ACHN (cell line): Measurements from ENCODE around the gene PLXNA2.

ENCODE experiments used
- DNase-seq: peaks from one replicate; pipeline ENCODE4 v3.0.0-alpha.2; 2015
- in situ Hi-C: cut with HindIII; loops from 2 replicates; pipeline ENCODE4 v1.10.0; 2017; ENCODE audit warnings: low sequenced_read_pairs, low pct_ligation_motif_present, low pct_unique_long_range_greater_than_20kb

PLXNA2 gene

DNA sequence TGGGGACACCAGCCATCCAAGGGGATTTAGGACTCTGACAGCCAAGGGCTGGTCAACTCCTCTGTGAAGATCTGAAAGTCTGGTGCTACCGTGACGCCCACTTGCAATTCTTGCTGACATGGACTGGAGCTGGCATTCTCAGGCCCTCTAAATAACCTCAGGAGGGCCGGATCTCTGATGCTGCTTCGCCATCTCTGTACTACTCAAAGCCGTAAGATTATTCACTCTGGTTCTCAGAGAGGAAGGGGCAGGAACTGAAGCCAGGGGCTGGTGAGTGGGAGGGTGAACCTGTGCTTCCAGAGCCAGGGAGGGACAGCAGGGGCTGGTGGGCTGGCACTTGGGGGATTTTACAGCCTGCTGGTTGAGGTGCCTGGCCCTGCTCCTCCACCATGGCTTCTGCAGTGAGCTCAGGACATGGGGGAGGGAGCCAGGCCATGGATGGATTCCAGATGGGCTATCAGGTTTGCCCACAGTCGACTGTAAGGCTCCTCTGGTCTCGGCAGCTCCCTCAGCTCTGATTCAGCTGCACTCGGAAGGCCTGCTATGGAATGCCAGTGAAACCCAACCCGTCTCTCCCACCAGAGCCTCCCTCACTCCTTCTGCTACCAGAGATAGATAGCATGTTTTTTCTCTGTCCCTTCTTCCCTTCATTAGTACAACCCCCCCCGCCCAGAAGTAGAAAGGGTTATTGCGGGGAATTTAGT lies 84.5 kb downstream of the PLXNA2 start:
- in situ Hi-C loops = no loop called here
- no peak for DNase-seq

DNA sequence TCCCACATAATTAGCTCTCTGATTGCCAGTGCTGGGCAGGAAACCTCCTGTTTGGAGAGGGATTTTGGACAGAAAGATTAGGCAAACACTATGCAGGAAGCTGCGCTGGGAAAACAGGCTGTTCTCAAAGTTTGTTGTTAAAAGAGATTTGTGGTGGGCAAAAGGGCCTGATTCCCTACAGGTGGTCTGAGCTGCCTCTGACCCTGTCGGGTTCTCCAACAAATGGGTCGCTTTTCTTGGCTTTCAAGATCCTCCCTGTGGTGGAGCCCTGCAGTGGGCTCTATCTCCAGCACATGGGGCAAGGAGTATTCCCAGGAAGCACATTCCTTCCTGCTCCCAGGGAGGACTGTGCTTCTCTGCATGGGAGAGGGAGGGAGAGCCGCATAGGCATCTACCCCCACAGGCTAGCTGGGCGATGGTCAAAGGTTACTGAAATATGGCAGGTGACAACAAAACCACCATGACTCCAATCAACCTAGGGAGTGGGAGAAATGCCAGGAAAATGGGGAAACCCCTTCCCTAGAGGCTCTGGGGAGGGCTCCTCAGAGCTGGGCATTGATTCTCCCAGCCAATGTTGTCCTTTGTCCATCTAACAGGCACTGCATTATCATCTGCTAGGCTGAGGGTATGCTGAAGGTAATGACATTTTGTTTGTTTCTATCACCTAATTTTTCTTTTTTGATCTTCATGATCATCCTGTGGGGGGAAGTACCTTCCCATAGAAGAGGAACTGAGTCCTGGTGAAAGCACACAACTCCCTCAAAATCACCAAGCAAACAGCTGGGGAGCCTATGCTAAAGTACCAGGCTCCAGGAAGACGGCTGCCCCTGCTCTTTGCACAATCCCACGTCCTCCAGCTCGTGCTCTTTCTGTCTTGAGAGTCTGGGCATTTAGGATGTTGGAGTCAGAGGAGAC lies 85.3 kb downstream of the PLXNA2 start:
- in situ Hi-C loops = no loop called here
- no peak for DNase-seq

DNA sequence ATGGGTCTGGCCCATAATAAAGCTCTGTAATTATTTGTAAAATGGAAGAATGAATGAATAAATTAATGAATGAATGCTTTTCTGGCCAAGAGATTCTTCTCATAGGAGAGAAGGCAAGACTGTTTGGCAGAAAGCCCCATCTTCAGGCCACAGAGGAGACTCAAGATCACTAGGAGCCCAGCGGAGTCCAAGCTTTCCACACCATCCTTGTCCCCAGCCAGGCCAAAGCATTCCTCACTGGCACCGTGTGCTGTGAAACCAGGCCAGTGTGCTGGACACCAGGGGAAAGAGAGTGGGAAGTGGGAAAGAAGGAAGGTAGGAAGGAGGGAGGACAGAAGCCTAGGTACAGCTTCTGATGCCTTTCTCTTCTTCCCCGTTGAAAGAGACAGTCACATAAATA lies 86.4 kb downstream of the PLXNA2 start:
- in situ Hi-C loops = no loop called here
- DNase-seq = no peak

DNA sequence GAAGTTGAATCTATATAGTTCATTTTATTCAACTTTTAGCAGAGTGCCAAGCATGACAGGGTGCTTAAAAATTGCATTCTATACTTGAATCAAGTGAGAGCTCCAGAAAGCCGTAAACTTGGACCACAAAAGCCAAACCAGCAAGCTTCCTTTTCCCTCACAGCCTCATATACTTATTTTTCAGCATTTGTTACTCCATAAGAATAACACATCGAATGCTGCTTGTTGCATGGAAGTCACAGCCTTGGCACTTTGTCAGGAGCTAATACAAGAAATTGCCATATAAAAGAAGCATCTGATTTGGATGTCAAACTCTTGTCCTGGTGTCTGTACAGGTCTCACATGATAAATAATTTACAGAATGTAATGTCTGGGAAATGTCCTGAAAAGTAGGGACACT lies 87.4 kb downstream of the PLXNA2 start:
- DNase-seq = no peak
- in situ Hi-C loops = no loop called here

DNA sequence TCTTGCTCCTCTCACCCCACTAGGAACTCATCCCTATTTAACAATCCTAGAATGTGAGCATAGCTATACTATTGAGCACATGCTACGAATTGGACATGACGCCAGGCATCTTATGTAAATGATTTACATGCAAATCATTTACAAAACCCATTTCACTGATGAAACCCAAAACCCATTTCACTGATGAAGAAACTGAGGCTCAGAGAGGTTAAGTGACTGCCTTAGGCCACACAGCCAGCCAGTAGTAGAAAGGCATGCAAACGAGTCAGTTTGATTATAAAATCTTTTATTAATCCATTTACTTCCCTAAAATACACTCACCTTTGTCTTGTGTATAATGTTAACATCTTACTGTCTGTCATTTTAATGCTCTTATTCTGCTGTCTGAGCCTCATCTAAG lies 87.9 kb downstream of the PLXNA2 start:
- in situ Hi-C loops = no loop called here
- no peak for DNase-seq

DNA sequence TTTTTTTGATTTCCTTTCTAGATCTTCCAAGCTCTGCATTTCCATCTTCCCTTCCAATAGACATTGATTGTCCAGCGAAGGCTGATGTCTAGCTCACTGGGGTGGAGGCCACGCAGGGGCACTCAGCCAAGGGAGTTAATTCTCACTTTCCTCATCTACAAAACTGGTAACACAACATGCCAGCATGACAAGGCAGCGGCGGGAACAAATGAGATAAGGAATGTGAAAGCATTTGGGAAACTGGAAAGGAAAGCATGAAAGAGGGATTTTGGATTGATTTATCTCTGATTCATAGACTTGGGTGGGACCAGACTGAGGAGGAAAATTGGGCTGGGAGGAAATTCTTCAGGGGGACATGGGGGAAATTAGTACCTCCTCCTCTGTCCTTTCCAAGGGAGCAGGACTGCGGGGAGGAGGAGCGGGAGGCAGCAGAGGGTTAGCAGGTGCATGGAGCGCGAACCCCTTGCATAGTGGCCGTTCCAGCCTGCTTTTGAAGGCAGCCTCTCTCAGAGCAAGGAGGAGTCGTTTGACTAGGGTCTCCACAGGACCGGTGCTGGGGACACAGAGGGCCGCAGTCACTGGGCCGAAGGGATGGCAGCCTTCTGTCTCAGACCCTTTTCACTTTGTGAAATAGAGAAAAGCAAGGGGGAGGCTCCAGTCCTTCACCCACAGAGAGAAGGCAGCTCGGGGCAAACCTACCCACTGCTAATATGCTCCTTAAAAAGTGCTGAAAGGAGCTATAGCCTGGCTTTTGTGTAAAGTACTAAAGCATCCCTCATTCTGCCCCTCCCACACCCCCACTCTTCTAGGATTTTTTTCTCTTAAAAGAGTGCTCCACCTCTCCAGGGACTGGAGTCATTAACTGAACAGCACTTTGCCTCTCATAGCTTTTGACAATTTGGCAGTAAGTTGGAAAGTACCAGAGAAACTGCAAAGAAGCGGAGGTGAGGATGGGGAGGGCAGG lies 89.2 kb downstream of the PLXNA2 start:
- in situ Hi-C loops = no loop called here
- no peak for DNase-seq

DNA sequence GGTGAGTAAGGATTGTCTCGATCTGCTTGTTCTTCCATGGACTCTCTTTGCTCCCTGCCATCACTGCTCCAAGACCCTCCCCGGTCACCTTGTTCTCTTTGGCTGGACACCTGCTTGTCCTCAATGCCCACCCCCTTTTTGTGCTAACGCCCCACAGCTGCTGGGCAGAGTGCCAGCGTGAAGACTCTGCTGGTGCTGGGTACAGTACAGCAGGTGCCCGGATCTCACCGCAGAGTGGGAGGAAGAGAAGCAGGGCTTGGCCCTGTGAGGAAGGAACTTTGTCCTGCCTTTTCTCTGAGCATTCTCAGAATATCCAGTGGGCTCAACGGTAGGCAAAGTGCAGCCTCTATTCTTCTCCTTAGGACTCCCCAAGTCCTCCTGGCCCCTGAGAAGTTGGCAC lies 90.1 kb downstream of the PLXNA2 start:
- in situ Hi-C loops = no loop called here

DNA sequence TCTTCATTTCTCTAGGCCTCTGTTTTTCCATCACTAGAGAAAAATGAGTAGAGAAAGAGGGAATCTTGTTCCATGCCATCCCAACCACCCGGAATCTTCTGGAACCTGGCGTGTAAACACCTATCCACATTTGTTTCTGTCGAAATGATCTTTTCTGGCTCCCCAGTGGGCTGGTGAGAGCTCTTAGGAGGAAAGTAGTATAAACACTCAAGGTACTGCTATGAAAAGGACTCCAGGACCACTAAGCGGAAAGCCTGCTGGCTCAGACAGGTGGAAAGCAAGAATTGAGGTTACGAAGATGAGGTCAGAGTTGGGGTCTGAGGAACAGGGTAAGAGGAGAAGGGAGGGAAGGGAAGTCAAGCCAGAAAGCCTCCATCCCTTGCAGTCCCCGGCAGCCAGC lies 90.8 kb downstream of the PLXNA2 start:
- in situ Hi-C loops = no loop called here
- DNase-seq = no peak

More for the DNA sequence above, 90.1 kb downstream of the PLXNA2 start:
- DNase-seq = no peak

DNA sequence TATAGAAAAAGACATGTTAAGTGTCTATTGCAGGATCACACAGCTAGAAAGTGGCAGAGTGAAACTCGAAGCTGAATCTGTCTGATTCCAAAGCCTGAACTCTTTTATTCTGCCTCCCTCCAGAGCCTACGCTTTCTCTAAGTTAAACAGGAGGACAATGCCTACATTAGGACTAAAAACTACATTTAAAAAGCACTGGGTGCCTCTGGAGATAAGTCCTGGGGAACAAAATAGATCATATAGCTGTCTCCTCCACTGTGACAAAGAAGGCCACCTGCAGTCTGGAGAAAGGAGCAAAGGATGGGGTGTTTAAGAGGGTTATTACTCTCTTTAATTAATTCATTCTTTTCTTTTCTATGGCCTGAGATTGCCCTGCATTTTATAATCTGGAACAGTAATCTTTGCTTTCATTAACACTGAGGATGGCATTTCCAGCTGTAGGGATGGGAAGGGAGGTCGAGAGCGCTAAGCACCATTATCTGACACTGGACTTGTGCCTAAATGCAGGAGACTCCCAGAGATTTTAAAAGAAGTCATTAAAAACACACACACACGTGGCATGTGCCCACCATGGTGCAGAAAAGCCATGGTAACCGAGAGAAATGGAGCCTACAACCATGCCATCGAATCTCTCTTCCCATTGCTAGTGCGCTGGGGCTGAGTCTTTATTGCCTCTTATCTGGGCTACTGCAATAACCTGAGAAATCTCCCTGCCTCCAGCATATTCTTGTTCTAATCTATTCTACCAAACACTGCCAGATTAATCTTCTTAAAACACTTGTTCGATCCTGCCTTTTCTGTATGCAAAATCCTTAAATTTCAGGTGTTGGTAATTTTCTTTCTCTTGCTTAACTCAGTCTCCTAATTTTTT lies 92.2 kb downstream of the PLXNA2 start:
- DNase-seq = no peak
- in situ Hi-C loops = no loop called here

DNA sequence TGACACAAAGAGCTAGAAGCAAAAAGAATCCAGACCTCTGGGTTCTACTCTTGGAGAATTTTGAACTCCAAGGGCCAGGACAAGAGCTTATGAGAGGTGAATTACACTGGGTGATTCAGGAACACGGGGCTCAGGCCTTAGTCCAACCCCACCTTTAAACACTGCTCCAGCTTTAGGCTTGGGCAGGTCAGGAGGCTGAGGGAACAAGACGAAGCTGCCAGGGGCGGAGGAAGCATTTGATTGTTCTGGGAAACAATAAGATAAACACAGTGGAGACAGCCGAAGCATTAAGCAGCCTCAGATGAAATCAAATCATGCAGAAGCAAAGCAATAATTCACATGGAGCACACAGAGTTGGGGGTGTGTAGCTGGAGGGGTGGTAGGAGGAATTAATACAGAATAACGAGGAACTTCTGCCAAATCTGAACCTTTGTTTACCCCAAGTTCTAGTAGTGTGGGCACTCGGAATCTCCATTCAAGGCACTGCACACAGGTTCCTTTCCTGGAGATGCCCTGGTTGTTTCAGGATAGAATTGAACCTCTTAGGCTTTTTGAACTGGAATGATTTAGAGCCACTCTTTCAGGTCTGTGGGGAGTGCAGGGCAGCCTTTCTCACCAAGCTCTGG lies 93.2 kb downstream of the PLXNA2 start:
- in situ Hi-C loops = no loop called here
- no peak for DNase-seq

DNA sequence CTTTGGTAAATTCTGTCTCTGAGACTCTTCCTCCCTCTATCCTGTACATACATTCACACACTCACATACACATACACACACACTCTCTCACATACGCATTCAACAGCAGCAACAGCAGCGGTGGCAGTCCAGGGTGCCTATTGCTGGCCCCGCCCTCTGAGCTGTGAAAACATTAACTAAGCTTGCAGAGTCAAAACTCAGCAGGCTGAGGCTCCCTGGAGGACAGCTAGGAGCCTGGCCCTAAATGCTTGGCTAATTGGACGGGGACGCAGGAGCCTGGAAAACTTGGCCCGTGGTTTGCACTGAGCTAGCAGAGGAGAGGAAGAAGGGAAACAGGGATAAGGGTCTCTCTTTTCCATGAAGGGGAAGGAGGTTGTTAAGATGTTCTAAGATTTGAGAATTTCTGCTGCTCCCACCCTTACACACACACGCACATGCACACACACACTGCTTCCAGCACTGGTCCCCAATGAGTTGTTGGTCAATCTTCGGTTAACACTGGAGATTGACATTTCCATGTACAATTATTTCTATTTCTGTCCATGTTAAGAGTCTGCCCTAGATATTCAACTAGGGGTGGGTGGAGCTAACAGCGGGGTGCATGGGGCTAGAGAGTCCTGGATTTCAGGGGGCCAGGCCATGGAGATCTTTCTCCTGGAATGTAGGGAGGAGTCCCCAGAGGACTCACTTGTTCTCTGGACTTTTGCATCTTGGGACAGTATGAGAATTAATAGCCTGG lies 94.2 kb downstream of the PLXNA2 start:
- in situ Hi-C loops = no loop called here
- DNase-seq = peak; percentile 35

DNA sequence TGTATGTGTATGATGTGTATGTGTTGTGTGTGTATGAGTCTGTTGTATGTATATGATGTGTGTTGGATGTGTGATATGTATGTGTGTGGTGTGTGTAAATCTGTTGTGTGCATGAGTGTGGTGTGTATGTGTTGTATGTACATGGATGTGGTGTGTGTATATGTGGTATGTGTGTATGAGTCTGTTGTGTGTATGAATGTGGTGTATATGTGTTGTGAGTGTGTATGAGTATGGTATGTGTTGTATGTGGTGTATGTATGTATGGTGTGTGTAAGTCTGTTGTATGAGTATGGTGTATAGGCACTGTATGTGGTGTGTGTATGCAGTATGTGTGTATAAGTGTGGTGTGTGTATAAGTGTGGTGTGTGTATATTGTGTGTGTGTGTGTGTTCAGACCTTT lies 95.0 kb downstream of the PLXNA2 start:
- in situ Hi-C loops = no loop called here

DNA sequence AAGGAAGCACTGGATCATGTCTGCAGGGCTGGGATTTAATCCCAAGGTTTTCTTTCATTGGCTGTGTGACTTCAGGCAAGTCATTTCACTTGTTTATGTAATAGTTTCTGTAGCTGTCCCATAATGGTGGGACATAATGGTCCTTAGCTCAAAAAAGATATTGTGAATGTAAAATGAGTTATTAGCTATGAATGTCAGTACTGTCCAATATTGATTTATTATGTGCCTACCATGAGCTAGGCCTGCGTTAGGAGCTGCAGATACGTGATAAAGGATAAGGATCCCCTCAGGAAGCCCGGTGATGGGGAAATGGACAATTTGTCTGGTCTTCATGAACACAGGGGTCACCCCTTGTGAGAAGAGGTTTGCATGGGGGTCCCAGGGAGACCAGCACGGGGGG lies 95.8 kb downstream of the PLXNA2 start:
- in situ Hi-C loops = no loop called here
- no peak for DNase-seq

More for the DNA sequence above, 95.0 kb downstream of the PLXNA2 start:
- no peak for DNase-seq

DNA sequence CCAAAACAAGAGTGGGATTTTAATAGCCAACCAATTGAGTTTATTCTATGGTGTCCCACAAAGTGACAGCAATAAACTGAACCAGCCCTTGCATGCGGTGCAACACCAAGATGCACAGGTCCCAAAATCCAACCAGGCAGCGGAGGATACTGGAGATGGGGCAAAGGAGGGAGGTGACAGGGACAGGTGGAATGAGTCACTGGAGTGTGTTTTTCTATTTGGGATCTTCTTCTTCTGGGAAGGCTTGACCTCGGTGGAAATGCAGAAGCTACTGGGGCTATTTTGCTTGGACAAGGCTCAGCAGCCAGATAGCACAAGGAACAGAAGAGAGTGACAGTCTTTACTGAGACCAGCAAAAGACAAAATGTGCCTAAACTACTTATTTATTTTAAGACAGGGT lies 97.5 kb downstream of the PLXNA2 start:
- DNase-seq = no peak
- in situ Hi-C loops = no loop called here

DNA sequence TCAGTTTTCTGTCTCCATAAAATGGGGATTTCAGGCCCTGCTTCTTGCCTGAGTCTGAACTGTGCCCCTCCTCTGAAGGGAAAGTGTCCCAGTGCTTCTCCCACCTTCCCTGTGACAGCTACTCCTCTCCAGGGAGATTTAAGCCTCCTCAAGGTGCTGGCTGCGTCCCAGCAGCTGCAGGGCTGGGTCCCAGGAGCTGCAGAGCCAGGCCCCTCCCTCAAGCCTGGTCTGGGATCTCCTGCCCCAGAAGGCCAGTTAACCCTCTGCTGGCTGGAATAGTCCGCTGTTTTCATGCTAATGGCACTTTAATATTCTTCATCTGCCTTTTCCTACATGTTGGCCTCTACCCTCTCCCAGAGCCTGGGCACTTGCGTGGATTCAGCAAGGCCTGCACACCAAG lies 99.0 kb downstream of the PLXNA2 start:
- in situ Hi-C loops = no loop called here
- no peak for DNase-seq

DNA sequence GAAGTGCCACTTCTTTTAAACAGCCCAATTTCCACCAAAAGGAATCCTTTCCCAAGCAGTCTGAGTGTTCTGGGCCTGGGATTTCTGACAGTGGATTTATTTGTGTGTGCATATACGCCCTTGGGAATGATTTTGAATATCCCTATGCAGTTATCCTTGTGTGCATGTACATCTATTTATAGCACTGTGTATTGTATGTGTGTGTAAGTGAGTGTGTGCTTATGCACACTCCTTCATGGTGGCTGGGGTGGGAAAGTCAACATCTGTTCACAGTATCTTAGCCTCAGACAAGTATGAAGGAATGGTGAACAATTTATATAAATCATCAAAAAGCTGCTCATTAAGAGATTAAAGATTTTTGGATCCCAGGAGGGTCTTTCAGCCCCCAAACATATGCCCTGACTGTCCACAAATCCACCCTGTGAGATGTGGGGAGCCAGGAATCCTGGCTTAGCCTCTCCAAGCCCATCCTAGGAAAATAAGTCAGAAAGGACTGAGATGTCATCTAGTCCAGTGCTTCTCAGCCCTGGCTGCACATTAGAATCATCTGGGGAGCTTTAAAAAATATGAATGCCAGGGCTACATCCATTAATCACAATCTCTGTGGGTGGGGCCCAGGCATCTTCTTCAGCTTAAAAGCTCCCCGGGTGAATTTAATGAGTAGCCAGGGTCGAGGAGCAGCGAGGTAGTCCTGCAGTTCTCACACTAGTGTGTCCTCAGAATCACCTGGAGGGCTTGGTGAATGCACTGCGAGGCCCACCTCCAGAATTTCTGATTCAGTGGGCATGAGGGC lies 101.4 kb downstream of the PLXNA2 start:
- in situ Hi-C loops = no loop called here
- no peak for DNase-seq
